ENCODE results near the gene LSM14A. TPM values are rescaled to one million over a fixed set of nuclear protein-coding genes. Genes with fewer than 3 reads are reported as not detected.
"Not testable (repeated sequence)": the region's sequence is repeated elsewhere in the genome, so short reads cannot be mapped to it uniquely, and the experiment has no call there.

The LSM14A gene
- total and polyA plus RNA-seq, 2 of the 8 experiments (the other 6 are each of a cell fraction or from before 2014, with no cell fraction given), result 117 to 195 TPM

DNA sequence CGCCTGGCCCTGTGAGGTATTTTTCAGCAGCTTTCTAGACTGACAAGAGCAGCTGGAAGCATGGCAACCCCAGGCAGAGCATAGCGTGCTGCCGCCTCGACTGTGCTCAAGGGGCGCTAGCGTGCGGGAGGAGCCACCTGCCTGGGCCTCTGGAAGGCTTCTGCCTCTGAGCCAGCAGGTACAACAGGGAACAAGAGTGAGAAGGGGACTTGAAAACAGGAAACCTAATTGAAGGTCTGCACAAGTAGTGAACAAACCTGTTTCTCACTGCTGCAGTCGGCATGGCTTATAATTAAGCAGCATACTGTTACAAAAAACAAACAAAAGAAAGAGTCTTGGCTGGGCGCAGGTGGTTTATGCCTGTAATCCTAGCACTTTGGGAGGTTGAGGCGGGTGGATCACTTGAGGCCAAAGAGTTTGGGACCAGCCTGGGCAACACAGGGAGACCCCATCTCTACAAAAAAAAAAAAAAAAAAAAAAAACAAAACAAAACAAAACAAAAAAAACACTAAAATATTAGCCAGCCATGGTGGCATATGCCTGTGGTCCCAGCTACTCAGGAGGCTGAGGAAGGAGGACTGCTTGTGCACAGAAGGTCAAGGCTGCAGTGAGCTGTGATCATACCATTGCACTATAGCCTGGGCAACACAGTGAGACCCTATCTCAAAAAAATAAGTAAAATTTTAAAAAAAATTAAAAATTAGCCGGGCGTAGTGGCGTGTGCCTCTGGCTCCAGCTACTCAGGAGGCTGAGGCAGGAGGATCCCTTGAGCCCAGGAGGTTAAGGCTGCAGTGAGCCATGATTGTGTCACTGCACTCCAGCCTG lies 69.4 kb downstream of the LSM14A start (continued):
- 0 out of 2 replicates have a peak, but pooled peaks have one; percentile 53 for TF ChIP-seq CREB1 (IDR thresholded peaks at IDR 0.05)

DNA sequence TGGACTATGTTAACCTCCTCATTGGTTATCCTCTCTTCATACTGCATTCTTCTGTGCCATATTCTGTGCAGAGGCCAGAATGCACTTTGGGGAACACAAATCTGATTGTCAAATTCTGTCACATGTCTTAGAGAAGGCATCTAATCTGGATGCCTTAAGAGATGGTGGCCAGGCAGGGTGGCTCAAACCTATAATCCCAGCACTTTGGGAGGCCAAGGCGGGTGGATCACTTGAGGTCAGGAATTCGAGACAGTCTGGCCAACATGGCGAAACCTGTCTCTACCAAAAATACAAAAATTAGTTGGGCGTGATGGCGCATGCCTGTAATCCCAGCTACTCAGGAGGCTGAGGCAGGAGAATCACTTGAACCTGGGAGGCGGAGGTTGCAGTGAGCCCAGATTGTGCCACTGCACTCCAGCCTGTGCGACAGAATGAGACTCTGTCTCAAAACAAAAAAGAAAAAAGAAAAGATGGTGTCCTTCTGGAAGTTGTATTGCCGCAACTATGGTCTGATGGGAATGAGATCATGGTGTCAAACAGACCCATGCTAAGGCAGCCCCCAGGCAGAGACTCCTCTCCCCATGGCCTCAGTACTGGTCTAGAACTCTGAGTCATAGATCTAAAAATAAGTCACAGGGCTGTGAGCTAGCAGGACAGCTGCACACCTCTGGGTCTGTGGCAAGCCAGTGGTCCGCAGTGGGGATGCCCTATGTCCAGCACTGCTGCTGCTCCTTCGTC lies 71.0 kb downstream of the LSM14A start:
- H4K91ac ChIP-seq (replicated peaks; ENCODE audit: insufficient read length, low read length); FAIRE-seq; H3K79me1 ChIP-seq (ENCODE audit: low read depth, low read length); H3K9ac ChIP-seq (replicated peaks in 1 of 4; ENCODE audit: extremely low read depth in 1 of 4, low read depth in 3 of 4, low read length in 3 of 4); H2AFZ ChIP-seq (ENCODE audit: low read length); H3K4ac ChIP-seq (replicated peaks; ENCODE audit: insufficient read length, low read depth, low read length); DNase-seq (ENCODE audit: low read depth in 1 of 2, low spot score in 2 of 2); H4K20me1 ChIP-seq (replicated peaks in 1 of 2; ENCODE audit: control insufficient read depth in 1 of 2, insufficient read depth in 2 of 2, low read length in 2 of 2); H3K18ac ChIP-seq (ENCODE audit: extremely low read depth, low read length); H3K27me3 ChIP-seq (replicated peaks in 1 of 4; ENCODE audit: control insufficient read depth in 3 of 4, extremely low read depth in 1 of 4, insufficient read depth in 3 of 4, low read length in 3 of 4); H3K79me2 ChIP-seq (ENCODE audit: control insufficient read depth in 1 of 2, insufficient read depth in 2 of 2, low read length in 2 of 2); H3K14ac ChIP-seq (ENCODE audit: insufficient read length); H3K36me3 ChIP-seq (ENCODE audit: control insufficient read depth in 2 of 4, insufficient read depth in 4 of 4, low read length in 3 of 4); H2BK20ac ChIP-seq (ENCODE audit: low read length); H4K5ac ChIP-seq (ENCODE audit: insufficient read length, low read depth, low read length); H3K4me1 ChIP-seq (replicated peaks in 1 of 4; ENCODE audit: control insufficient read depth in 3 of 4, insufficient read depth in 4 of 4, low read length in 3 of 4); H3K4me2 ChIP-seq (ENCODE audit: insufficient read depth in 1 of 2, low read depth in 2 of 2, low read length in 2 of 2); H3K23me2 ChIP-seq (ENCODE audit: low read depth, low read length); H3K56ac ChIP-seq (replicated peaks; ENCODE audit: insufficient read length, low read depth, low read length); H3K27ac ChIP-seq (ENCODE audit: low read depth, low read length); H4K8ac ChIP-seq (ENCODE audit: extremely low read depth, insufficient read depth, low read length); H3K23ac ChIP-seq (ENCODE audit: insufficient read length); H3K4me3 ChIP-seq (ENCODE audit: extremely low read depth in 1 of 4, insufficient read depth in 2 of 4, low read depth in 3 of 4, low read length in 4 of 4); H3K9me3 ChIP-seq (ENCODE audit: insufficient read depth in 2 of 2, low read depth in 1 of 2, low read length in 1 of 2); POLR2A ChIA-PET (ENCODE audit: partially characterized antibody); H2BK120ac ChIP-seq (replicated peaks; ENCODE audit: low read depth, low read length): not testable (repeated sequence)
- 0 out of 2 replicates have a peak overlapping the region, but pooled peaks have one; percentile 9 for H2BK12ac ChIP-seq (ENCODE audit: low read depth, low read length)
- H2BK15ac ChIP-seq (ENCODE audit: low read length), result peak overlapping the region; percentile 72; the same call in 1 of the 2 replicates
- H2BK5ac ChIP-seq (ENCODE audit: low read depth, low read length), result 0 out of 2 replicates have a peak overlapping the region, but pooled peaks have one; percentile 24
- H2AK5ac ChIP-seq (ENCODE audit: low read depth, low read length), result 0 out of 2 replicates have a peak overlapping the region, but pooled peaks have one; percentile 39
- CTCF ChIA-PET (ENCODE audit: partially characterized antibody), result interaction anchor here (0.6 to 1.1 kb wide), 5 partner anchors 19 to 542 kb away, joined by 3 read pairs; no protein-coding TSS in a partner anchor
- WGBS, 2 experiments (ENCODE audit: extremely low coverage in 1 of 2, insufficient coverage in 1 of 2, insufficient read length in 1 of 2, insufficient replicate concordance in 2 of 2, low coverage in 1 of 2, low lambda C conversion rate in 2 of 2, missing lambda C conversion rate in 1 of 2), result 98% methylated on average over 10 of the region's 10 CpGs; no CpG with 5 or more reads in 1 of the 2 experiments
